HepG2 (cell line): ENCODE results near the gene CITED2. TPM values are rescaled to one million over a fixed set of nuclear protein-coding genes. Genes with fewer than 3 reads are reported as not detected.

Experiments
- ATAC-seq: fragments of 200-7000 bp; cut with Tn5 transposase; 3 replicates; pipeline ENCODE4 v1.9.1; 2020; ENCODE audit warnings: mild to moderate bottlenecking, moderate library complexity
- BruUV-seq: library from RNA; stranded (reverse); fragments of 400-500 nt; replicated peaks from 2 replicates; lab custom pipeline; 2021; lab: Mats Ljungman, UMichigan
- CTCF ChIA-PET: fragments of 300-600 bp; formaldehyde crosslinking; extraction: SDS; loops from one replicate; lab custom pipeline; 2021; ENCODE audit warnings: low total read pairs, inconsistent platforms, low intra/inter-chr PET ratio; lab: Yijun Ruan, JAX
- POLR2A ChIA-PET: fragments of 350-600 bp; sonication (Branson Sonifier 250); formaldehyde crosslinking; loops from one replicate; lab custom pipeline; 2020; ENCODE audit warnings: antibody characterized with exemption, inconsistent platforms; lab: Yijun Ruan, JAX
- DNase-seq: peaks from one replicate; pipeline ENCODE4 v3.0.0-alpha.2; 2015; ENCODE audit warnings: low spot score
- FAIRE-seq: peaks from 3 replicates; lab custom pipeline; 2011; peaks lifted over from hg19 to GRCh38; lab: Jason Lieb, UNC
- H2AFZ ChIP-seq: one replicate; pipeline ENCODE4 v1.6.1; 2011; ENCODE audit warnings: low read length, inconsistent platforms
- H3K27ac ChIP-seq: fragments of 300-600 bp; 3 replicates; pipeline ENCODE4 v1.8.0; 2011; ENCODE audit warnings: mixed run types, mild to moderate bottlenecking, mixed read lengths, low read length, inconsistent platforms; ENCODE audit not compliant: insufficient read depth; ENCODE audit errors: extremely low read length
- H3K27me3 ChIP-seq, 2 experiments: fragments of 200-600 bp in 1 of 2; 2 replicates in 1 of 2; 3 replicates in 1 of 2; pipeline versions ENCODE4 v1.6.0 to v1.8.0; 2011; ENCODE audit warnings: low read length in 2 of 2, mild to moderate bottlenecking in 2 of 2, moderate library complexity in 2 of 2, inconsistent platforms in 1 of 2; ENCODE audit not compliant: insufficient read depth in 2 of 2, control insufficient read depth in 1 of 2
- H3K36me3 ChIP-seq, 2 experiments: fragments of 200-600 bp in 1 of 2; replicated peaks in 1 of 2; 2 replicates in 1 of 2; 3 replicates in 1 of 2; pipeline versions ENCODE4 v1.5.1 to v1.8.0; 2011; ENCODE audit warnings: low read length in 2 of 2, inconsistent platforms in 1 of 2; ENCODE audit not compliant: insufficient read depth in 2 of 2, control insufficient read depth in 1 of 2
- H3K4me1 ChIP-seq: 2 replicates; pipeline ENCODE4 v1.5.1; 2012; ENCODE audit warnings: low read length, inconsistent platforms; ENCODE audit not compliant: insufficient read depth
- H3K4me2 ChIP-seq: 2 replicates; pipeline ENCODE4 v1.6.0; 2011; ENCODE audit warnings: low read depth, low read length, inconsistent platforms
- H3K4me3 ChIP-seq, 3 experiments: fragments of 200-600 bp in 1 of 3; sonication (generic), shearing (Covaris generic) in 1 of 3; replicated peaks in 1 of 3; 2 replicates each; pipeline ENCODE4 v1.5.1; 2011 to 2016; ENCODE audit warnings: low read length in 3 of 3, inconsistent platforms in 2 of 3, low read depth in 2 of 3, mild to moderate bottlenecking in 2 of 3, control low read depth in 1 of 3, mixed read lengths in 1 of 3; ENCODE audit not compliant: insufficient read depth in 1 of 3
- H3K79me2 ChIP-seq: one replicate; pipeline ENCODE4 v1.6.1; 2011; ENCODE audit warnings: low read length, inconsistent platforms; ENCODE audit not compliant: insufficient read depth
- H3K9ac ChIP-seq: 2 replicates; pipeline ENCODE4 v1.6.0; 2011; ENCODE audit warnings: mild to moderate bottlenecking, low read depth, low read length, inconsistent platforms; ENCODE audit not compliant: insufficient read depth
- H3K9me3 ChIP-seq: 2 replicates; pipeline ENCODE4 v1.5.1; 2012; ENCODE audit warnings: mild to moderate bottlenecking, low read length
- H4K20me1 ChIP-seq: 2 replicates; pipeline ENCODE4 v1.6.0; 2011; ENCODE audit warnings: inconsistent platforms, mild to moderate bottlenecking, low read length, moderate library complexity; ENCODE audit not compliant: insufficient read depth
- EHMT2 ChIP-seq: fragments of 200-600 bp; sonication (generic); IDR thresholded peaks from 2 replicates; pipeline ENCODE4 v1.7.0; 2017; ENCODE audit warnings: antibody characterized with exemption, low read depth, low read length, borderline replicate concordance
- PHF21A ChIP-seq: sonication (generic); formaldehyde crosslinking; IDR thresholded peaks from 2 replicates; pipeline ENCODE4 v1.5.0; 2020; ENCODE audit warnings: mild to moderate bottlenecking, missing genetic modification reagents
- PPARG ChIP-seq: conservative IDR thresholded peaks from 2 replicates; pipeline ENCODE4 v1.6.1; 2016; ENCODE audit warnings: missing biosample characterization, missing genetic modification reagents
- RFX3 ChIP-seq: IDR thresholded peaks from 2 replicates; pipeline ENCODE4 v1.6.1; 2016; ENCODE audit warnings: missing biosample characterization, missing genetic modification reagents
- SAP130 ChIP-seq: IDR thresholded peaks from 2 replicates; pipeline ENCODE4 v1.6.1; 2016; ENCODE audit warnings: low read depth
- ZBTB8A ChIP-seq: sonication (generic); formaldehyde crosslinking; IDR thresholded peaks from 2 replicates; pipeline ENCODE4 v1.4.0; 2020; ENCODE audit warnings: mild to moderate bottlenecking, low read depth, missing genetic modification reagents, borderline replicate concordance
- ZNF264 ChIP-seq: sonication (generic); formaldehyde crosslinking; IDR thresholded peaks from 2 replicates; pipeline ENCODE4 v1.4.0; 2020; ENCODE audit warnings: missing genetic modification reagents
- ZNF407 ChIP-seq: sonication (generic); formaldehyde crosslinking; IDR thresholded peaks from one replicate; pipeline ENCODE4 v1.5.1; 2020; ENCODE audit warnings: mild to moderate bottlenecking, missing genetic modification reagents; ENCODE audit errors: not compliant biosample characterization
- ZNF496 ChIP-seq: sonication (generic); formaldehyde crosslinking; IDR thresholded peaks from 2 replicates; pipeline ENCODE4 v1.8.1; 2023; ENCODE audit warnings: mild to moderate bottlenecking, moderate library complexity, missing genetic modification reagents; ENCODE audit not compliant: insufficient replicate concordance
- ZNF576 ChIP-seq: sonication (generic); formaldehyde crosslinking; IDR thresholded peaks from 2 replicates; pipeline ENCODE4 v1.4.0; 2020; ENCODE audit warnings: mild to moderate bottlenecking, missing genetic modification reagents
- ZNF670 ChIP-seq: sonication (generic); formaldehyde crosslinking; IDR thresholded peaks from 2 replicates; pipeline ENCODE4 v1.8.0; 2022; ENCODE audit warnings: mild to moderate bottlenecking, missing genetic modification reagents, borderline replicate concordance
- ZNF672 ChIP-seq: sonication (generic); formaldehyde crosslinking; IDR thresholded peaks from 2 replicates; pipeline ENCODE4 v1.8.1; 2022; ENCODE audit warnings: missing genetic modification reagents
- ZSCAN30 ChIP-seq: sonication (generic); formaldehyde crosslinking; IDR thresholded peaks from 2 replicates; pipeline ENCODE4 v1.5.0; 2020; ENCODE audit warnings: mild to moderate bottlenecking, missing genetic modification reagents
- WGBS: methylation state at CpG from one replicate; pipeline ENCODE4 v1.1.6; 2017; ENCODE audit warnings: low lambda C conversion rate; 5-methylcytosine and 5-hydroxymethylcytosine counted together
- in situ Hi-C: cut with HindIII; loops from 2 replicates; pipeline ENCODE4 v1.10.0; 2017; ENCODE audit warnings: low pct_unique_long_range_greater_than_20kb; ENCODE audit not compliant: extremely low pct_ligation_motif_present
- intact Hi-C: fragments of 100-400 bp; cut with micrococcal nuclease; formaldehyde crosslinking; loops from one replicate; pipeline ENCODE4 v1.10.0; 2022; ENCODE audit not compliant: unreplicated experiment
- polyA plus RNA-seq, 8 experiments: library from polyadenylated mRNA; depleted of rRNA in 3 of 8; stranded (reverse) in 7 of 8; unstranded in 1 of 8; fragments of >200 nt; fragmentation: Illumina TruSeq in 4 of 8; extraction: Trizol in 4 of 8; gene quantifications; 2 replicates each; pipeline versions ENCODE4 v1.2.1 to v1.2.3, GENCODE V29; 2011 to 2016; ENCODE audit warnings: low read depth in 4 of 8, missing spikeins in 1 of 8, mixed read lengths in 1 of 8; ENCODE audit not compliant: insufficient read depth in 1 of 8
- total RNA-seq, 5 experiments: library from RNA; depleted of rRNA; stranded (reverse); fragments of >200 nt; fragmentation: Illumina TruSeq; extraction: Trizol; gene quantifications; 2 replicates each; pipeline ENCODE4 v1.2.3, GENCODE V29; 2016; ENCODE audit warnings: low read depth in 1 of 5

The CITED2 gene
- total and polyA plus RNA-seq, 2 of the 13 experiments (the other 11 are each of a cell fraction or from before 2014, with no cell fraction given): 17.6 to 57.2 TPM

DNA sequence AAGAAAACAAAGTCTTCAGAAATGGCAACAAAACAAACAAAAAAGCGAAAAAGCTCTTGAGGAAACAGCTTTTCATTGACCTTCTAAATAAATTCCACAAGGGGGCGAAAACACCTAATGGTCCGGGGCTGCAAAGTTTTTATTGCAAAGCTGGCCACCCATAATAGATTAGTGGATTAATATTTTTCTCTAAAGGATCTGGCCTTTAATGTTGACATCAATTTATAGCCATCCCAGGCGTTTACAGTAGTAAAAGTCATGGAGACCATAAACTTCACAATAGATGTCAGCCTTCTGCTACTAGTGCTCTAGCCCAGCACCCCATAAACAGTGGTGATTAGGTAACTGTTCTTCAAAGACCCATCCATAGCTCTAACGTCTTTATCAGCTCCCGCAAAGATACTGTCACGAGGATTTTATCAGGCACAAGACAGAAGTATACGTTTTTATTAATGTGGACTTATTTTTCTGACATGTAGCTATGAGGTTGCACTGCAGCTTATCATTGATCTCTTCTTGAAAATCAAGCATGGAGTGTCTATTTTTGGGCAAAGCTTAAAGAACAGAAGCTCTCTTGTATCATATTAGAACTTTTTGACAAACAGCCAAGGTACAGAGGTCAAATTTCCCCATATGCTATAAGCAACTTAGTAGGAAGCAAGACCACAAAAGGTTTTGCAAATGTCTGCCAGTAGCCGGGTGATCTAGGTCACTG, 4.7 kb downstream of the CITED2 start:
- CTCF ChIA-PET: interaction anchor here (0.7 kb wide), 2 partner anchors 627 to 1551 kb away, joined by 3 read pairs; no protein-coding TSS in a partner anchor
- H3K27ac ChIP-seq: peak overlapping the region; percentile 59
- peak overlapping the region; percentile 97 for H3K4me2 ChIP-seq
- no TSS peak for BruUV-seq
- ATAC-seq (peak; percentile 3), DNase-seq (peak; percentile 95), FAIRE-seq (peak; percentile 51)
- in situ Hi-C loops: loop anchor here (5.0 to 25.0 kb wide), 8 partner anchors 218 to 1543 kb away; partner anchors contain the start of gene HECA
- H3K27me3 ChIP-seq: peaks cover 0 to 10% of the 10 kb centered on the region in 2 experiments; a peak in 1 of 5 replicates
- peaks cover 18% of the 10 kb centered on the region for H4K20me1 ChIP-seq
- peaks cover 28% of the 10 kb centered on the region for H3K79me2 ChIP-seq
- peak overlapping the region; percentile 6 to 31 (median 13); a peak in 3 of 6 replicates for H3K4me3 ChIP-seq
- H3K36me3 ChIP-seq: no peaks in the 10 kb centered on the region
- no peaks in the 10 kb centered on the region for H3K9me3 ChIP-seq
- 2% methylated on average over 9 of the region's 9 CpGs for WGBS
- H2AFZ ChIP-seq: no peak overlapping the region
- H3K9ac ChIP-seq: peak overlapping the region; percentile 42; the same call in 1 of the 2 replicates
- POLR2A ChIA-PET: interaction anchor here (0.7 to 1.8 kb wide), 7 partner anchors 10 to 1072 kb away, joined by 3 to 7 read pairs (median 4); no protein-coding TSS in a partner anchor
- intact Hi-C loops: loop anchor here (1.0 to 10.0 kb wide), 7 partner anchors 513 to 1552 kb away; no protein-coding TSS in a partner anchor
- H3K4me1 ChIP-seq: peaks cover 46% of the 10 kb centered on the region
- TF ChIP-seq ZNF576 (CRISPR knock-in tag) (no peak), ZBTB8A (no peak), SAP130 (0 out of 2 replicates have a peak, but pooled peaks have one; percentile 30), EHMT2 (peak; percentile 91; the same call in 1 of the 2 replicates), ZNF264 (no peak), ZSCAN30 (CRISPR knock-in tag) (no peak), PPARG (CRISPR knock-in tag) (no peak), ZNF672 (no peak), RFX3 (no peak), ZNF670 (peak; percentile 55; the same call in 1 of the 2 replicates), ZNF496 (CRISPR knock-in tag) (no peak), PHF21A (peak; percentile 46), ZNF407 (CRISPR knock-in tag) (no peak)
